Measurements from ENCODE around the gene RSPRY1.

DNA sequence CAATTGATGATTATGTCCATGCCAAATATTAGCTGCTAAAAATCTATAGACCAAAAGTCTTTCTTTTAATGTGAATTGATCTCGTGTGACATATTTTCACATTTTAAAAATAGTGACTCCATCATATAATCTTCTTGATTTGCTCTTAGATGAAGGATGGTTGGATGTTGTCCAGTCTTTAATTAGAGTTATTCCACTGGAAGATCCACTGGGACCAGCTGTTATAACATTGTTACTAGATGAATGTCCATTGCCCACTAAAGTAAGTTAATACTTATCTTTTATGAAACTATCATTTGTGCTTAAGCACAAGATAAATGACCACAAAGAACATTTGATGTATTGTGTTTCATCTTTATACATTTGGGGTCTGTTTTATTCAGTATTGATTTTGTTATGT lies 22.8 kb downstream of the RSPRY1 start:
- TF ChIP-seq, protein P1, sequence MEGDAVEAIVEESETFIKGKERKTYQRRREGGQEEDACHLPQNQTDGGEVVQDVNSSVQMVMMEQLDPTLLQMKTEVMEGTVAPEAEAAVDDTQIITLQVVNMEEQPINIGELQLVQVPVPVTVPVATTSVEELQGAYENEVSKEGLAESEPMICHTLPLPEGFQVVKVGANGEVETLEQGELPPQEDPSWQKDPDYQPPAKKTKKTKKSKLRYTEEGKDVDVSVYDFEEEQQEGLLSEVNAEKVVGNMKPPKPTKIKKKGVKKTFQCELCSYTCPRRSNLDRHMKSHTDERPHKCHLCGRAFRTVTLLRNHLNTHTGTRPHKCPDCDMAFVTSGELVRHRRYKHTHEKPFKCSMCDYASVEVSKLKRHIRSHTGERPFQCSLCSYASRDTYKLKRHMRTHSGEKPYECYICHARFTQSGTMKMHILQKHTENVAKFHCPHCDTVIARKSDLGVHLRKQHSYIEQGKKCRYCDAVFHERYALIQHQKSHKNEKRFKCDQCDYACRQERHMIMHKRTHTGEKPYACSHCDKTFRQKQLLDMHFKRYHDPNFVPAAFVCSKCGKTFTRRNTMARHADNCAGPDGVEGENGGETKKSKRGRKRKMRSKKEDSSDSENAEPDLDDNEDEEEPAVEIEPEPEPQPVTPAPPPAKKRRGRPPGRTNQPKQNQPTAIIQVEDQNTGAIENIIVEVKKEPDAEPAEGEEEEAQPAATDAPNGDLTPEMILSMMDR (IDR thresholded peaks at IDR 0.05): no peak
- TF ChIP-seq EP300 (IDR thresholded peaks at IDR 0.05): no peak
- TF ChIP-seq POLR2A (IDR thresholded peaks at IDR 0.05): no peak

All from tibial nerve (tissue), 4 donors.